Glomerular visceral epithelial cell (primary cell): Measurements from ENCODE around the gene MIS18BP1.
"Not testable (repeated sequence)": the region's sequence is repeated elsewhere in the genome, so short reads cannot be mapped to it uniquely, and the experiment has no call there.

Experiments
- DNase-seq: peaks from one replicate; pipeline ENCODE4 v3.0.0-alpha.2; 2016; ENCODE audit errors: extremely low spot score

Gene MIS18BP1

GRCh38 chr14:45246151-45246550, 6.9 kb downstream of the MIS18BP1 start:
- DNase-seq: no peak

DNA sequence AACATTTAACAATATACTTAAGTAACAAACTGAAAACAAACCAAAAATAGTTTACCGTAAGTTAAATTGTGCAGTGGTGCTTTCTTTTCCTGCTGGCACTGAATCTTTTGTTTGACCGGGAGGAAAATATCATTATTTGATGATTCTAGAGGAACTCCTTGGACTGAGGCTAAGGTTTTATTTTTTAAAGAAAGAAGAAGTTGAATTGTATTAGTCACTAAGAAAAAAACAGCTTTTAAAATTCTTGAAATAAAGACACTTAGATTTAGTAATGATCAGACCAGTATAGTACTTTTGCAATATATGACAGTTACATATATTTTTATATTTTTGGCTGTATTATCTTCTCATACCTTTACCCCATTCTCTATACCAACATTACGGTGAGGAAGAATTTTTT, 10.3 kb downstream of the MIS18BP1 start:
- no peak for DNase-seq

- no peak for DNase-seq
Measured at GRCh38 chr14:45238988-45239387, 14.0 kb downstream of the MIS18BP1 start.

DNA sequence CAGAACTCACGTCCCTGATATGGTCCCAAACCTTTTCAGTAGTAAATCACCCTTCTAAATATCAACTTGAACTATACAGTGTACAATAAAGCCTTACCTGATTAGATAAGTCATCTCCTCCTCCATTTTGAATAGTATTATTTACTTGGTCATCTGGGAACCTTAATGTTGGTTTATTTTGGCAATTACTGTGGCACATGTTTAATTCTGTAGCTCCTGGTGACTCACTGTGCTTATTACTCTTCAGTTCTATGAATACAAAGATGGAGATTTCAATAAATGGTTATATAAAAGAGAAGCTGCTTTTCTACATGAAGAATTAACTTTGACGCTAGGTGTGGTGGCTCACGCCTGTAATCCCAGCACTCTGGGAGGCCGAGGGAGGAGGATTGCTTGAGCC, 25.4 kb downstream of the MIS18BP1 start:
- no peak for DNase-seq

- DNase-seq: no peak
Measured at GRCh38 chr14:45222485-45223262, 30.3 kb downstream of the MIS18BP1 start.

- not testable (repeated sequence) for DNase-seq
Measured at GRCh38 chr14:45214341-45214740, 38.7 kb downstream of the MIS18BP1 start.

- not testable (repeated sequence) for DNase-seq
Measured at GRCh38 chr14:45213716-45214115, 39.3 kb downstream of the MIS18BP1 start.

DNA sequence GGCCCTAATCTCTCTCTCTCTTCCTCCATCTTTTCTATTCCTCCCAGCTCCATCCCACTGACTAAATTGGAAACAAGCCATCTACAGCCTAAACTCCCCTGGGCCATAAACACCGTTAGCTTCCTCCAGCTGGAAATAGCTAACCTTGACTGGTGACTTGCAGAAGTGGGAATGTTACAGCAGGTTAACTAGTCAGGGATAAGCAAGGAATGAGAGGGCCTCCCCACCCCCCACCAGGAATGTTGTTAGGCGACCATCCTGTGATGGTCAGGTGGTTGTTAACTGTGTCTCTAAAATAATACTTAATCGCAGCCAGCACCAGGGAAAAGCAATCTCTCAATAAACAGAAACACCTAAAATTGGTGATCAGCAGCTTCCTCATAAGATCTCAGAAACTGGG, 40.8 kb downstream of the MIS18BP1 start:
- no peak for DNase-seq

- no peak for DNase-seq
Measured at GRCh38 chr14:45211295-45211694, 41.7 kb downstream of the MIS18BP1 start.

DNA sequence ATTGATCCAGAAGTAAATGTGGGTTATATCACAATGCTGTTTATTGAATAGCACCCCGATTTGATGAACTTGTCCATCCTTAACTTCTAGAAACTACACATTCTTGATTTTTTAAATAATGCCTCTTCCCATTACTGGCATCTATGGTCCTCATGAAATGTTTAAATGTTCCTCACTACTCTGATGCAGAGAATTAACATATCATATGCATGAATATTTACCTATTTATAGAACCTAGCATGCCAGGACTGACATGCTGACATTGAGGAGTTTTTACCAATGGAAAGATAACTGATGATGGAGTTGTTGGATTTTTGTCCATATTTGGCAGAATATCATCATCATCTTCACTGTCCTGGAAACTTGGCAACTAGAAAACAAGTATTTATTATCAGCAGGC, 42.8 kb downstream of the MIS18BP1 start:
- DNase-seq: no peak

DNA sequence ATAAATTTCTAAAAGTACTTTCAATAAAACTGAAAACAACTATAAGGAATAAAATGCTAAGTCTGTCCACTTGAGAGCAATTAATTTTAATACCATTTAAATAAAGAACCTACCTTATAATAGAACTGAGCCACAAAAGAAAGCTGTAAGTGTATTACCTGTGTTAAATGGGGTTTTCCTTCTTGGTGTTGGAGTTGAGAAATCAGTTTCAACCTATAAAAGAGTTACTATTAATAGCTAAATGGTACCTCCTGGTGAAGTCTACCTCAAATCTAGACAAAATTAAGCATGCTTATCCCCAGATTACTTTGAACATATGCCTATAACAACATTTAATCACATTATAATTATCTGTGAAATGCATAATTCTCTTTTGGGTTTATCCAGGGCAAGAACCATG, 48.8 kb downstream of the MIS18BP1 start:
- DNase-seq: no peak

DNA sequence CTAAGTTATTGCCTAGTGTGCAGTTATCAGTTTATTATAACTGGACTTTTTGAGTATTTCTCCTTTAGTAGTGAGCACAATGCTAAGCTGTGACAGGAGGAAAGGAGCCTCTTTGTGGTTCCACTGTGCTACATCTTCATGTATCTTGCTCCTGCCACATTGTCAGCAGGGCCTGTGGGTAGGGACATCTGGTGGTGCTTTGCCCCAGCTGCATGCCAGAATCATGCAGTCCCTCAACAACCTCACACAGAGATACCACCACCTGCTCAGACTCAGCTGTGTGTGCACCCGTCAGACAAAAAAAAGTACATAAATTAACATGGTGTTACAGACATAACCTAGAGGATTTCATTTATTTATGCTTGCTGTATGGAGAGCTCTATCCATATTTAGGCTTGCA, 51.1 kb downstream of the MIS18BP1 start:
- DNase-seq: peak; percentile 10

- no peak for DNase-seq
Measured at GRCh38 chr14:45199230-45199629, 53.8 kb downstream of the MIS18BP1 start.

GRCh38 chr14:45198551-45198950, 54.5 kb downstream of the MIS18BP1 start:
- no peak for DNase-seq

- no peak for DNase-seq
Measured at GRCh38 chr14:45194964-45195363, 58.0 kb downstream of the MIS18BP1 start.

DNA sequence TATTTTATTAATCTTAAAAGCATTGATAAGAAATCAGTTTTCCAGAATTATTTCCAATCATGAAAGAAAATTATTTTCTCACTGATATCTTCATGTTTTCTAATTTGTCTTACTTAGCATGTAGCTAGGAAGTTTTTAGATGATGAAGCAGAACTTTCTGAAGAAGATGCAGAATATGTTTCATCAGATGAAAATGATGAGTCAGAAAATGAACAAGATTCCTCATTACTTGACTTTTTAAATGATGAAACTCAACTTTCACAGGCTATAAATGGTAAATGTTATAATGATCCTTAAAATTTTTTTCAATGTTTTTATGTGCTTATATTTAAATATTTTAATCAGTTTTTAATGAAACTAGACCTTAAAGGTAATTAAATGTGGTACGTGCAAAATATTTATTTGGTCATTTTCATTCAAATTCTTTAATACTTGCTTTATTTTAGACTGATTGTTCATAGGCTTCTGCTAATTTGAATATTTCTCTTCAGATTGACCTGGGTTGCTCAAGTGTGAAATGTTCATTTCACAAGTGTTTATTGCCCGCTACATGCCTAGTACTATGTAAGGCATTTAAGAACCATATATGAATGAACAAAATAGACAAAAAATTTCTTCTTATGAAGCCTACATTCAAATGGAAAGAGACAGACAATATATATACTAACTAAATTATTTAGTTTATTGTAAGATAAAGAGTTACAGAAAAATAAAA, 67.7 kb downstream of the MIS18BP1 start:
- DNase-seq: no peak

GRCh38 chr14:45181806-45182205, 71.2 kb downstream of the MIS18BP1 start:
- DNase-seq: no peak

DNA sequence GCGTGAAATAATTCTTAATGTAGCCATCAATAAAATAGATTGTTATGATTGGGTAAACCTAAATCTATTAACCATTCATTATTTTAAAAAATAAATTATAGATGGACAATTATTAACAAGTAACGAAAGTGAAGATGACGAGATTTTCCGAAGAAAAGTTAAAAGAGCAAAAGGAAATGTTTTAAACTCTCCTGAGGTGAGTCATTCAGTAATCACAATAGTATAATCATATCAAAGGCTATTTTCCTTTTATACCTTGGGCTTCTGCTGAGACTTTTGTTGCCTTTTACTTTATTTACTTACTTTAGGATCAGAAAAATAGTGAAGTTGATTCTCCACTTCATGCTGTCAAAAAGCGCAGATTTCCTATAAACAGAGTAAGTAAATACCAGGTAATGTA, 71.7 kb downstream of the MIS18BP1 start:
- no peak for DNase-seq

- DNase-seq: no peak
Measured at GRCh38 chr14:45177076-45177475, 75.9 kb downstream of the MIS18BP1 start.

DNA sequence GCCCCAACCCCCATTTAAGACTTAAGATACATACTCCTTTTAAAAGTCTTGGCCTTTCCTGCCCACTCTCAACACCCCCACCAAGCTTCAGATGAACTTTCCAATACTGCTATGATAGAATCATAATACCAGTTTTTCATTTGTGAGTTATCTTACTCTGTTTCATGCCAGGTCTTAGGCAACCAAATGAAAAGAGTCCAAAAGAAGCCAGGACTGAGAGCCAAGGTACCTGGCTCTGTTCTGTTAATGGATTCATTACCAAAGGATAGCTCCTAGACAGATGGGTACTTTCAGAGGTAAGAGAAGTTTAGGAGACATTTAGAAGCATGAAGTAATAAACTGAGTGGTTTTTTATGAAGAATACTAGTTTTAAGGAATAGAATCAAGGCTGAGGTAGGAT, 83.1 kb downstream of the MIS18BP1 start:
- DNase-seq: no peak

DNA sequence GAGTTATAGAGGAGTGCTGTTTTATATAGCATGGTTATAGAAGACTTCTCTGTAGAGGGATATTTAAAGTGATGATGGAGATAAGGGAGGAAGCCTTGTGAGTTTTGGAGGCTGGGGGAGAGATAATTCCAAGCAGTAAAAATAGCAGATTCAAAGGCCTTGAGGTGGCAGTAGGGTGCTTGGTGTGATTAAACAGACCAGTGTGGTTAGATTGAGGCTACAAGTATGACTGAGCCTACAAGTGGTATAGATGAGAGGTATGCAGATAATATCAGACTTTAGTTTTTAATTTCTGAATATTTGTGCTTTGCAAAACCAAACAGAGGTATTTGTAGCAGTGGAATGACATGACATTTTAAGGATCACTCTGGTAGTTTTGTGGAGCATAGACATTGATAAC, 96.9 kb downstream of the MIS18BP1 start:
- no peak for DNase-seq
